ENCODE data around the gene C6orf132. TPM values are rescaled to one million over a fixed set of nuclear protein-coding genes. Genes with fewer than 3 reads are reported as not detected.

The C6orf132 gene
- total RNA-seq, 1 donor from 2014 or later, result 4.0 TPM

- H3K4me3 Mint-ChIP-seq (ENCODE audit: unreplicated experiment), result no peak overlapping the region
- H3K9me3 Mint-ChIP-seq (ENCODE audit: unreplicated experiment), result no peaks in the 10 kb centered on the region
- no peak for TF ChIP-seq CTCF (IDR thresholded peaks at IDR 0.05)
- DNase-seq (ENCODE audit: extremely low spot score, unreplicated experiment), result no peak
- H3K36me3 Mint-ChIP-seq (ENCODE audit: unreplicated experiment), result peaks cover 6% of the 10 kb centered on the region
- H3K4me1 Mint-ChIP-seq (ENCODE audit: unreplicated experiment), result peaks cover 21% of the 10 kb centered on the region
- H3K27ac Mint-ChIP-seq (ENCODE audit: unreplicated experiment), result no peak overlapping the region
- H3K27me3 Mint-ChIP-seq (ENCODE audit: unreplicated experiment), result peaks cover 1% of the 10 kb centered on the region
Observed at GRCh38 chr6:42103216-42103615, 39.2 kb downstream of the C6orf132 start.

- Mint-ChIP-seq H3K36me3 (ENCODE audit: unreplicated experiment) (peaks cover 2% of the 10 kb centered on the region), H3K27me3 (ENCODE audit: unreplicated experiment) (peaks cover 4% of the 10 kb centered on the region), H3K4me1 (ENCODE audit: unreplicated experiment) (peaks cover 21% of the 10 kb centered on the region), H3K9me3 (ENCODE audit: unreplicated experiment) (no peaks in the 10 kb centered on the region), H3K4me3 (ENCODE audit: unreplicated experiment) (no peak overlapping the region), H3K27ac (ENCODE audit: unreplicated experiment) (peak overlapping the region; percentile 21)
- DNase-seq (ENCODE audit: extremely low spot score, unreplicated experiment), result no peak
- no peak for TF ChIP-seq CTCF (IDR thresholded peaks at IDR 0.05)
Observed at GRCh38 chr6:42101186-42101657, 41.2 kb downstream of the C6orf132 start.

GRCh38 chr6:42100029-42100901 lies 42.2 kb downstream of the C6orf132 start:
- H3K9me3 Mint-ChIP-seq (ENCODE audit: unreplicated experiment), result no peaks in the 10 kb centered on the region
- no peak for TF ChIP-seq CTCF (IDR thresholded peaks at IDR 0.05)
- DNase-seq (ENCODE audit: extremely low spot score, unreplicated experiment), result no peak
- H3K4me1 Mint-ChIP-seq (ENCODE audit: unreplicated experiment), result peaks cover 21% of the 10 kb centered on the region
- H3K27ac Mint-ChIP-seq (ENCODE audit: unreplicated experiment), result peak overlapping the region; percentile 70
- peaks cover 4% of the 10 kb centered on the region for H3K27me3 Mint-ChIP-seq (ENCODE audit: unreplicated experiment)
- no peak overlapping the region for H3K4me3 Mint-ChIP-seq (ENCODE audit: unreplicated experiment)
- peaks cover 2% of the 10 kb centered on the region for H3K36me3 Mint-ChIP-seq (ENCODE audit: unreplicated experiment)

- Mint-ChIP-seq H3K27me3 (ENCODE audit: unreplicated experiment) (peaks cover 4% of the 10 kb centered on the region), H3K4me1 (ENCODE audit: unreplicated experiment) (peaks cover 21% of the 10 kb centered on the region), H3K4me3 (ENCODE audit: unreplicated experiment) (no peak overlapping the region), H3K36me3 (ENCODE audit: unreplicated experiment) (peaks cover 2% of the 10 kb centered on the region), H3K27ac (ENCODE audit: unreplicated experiment) (peak overlapping the region; percentile 70), H3K9me3 (ENCODE audit: unreplicated experiment) (no peaks in the 10 kb centered on the region)
- TF ChIP-seq CTCF (IDR thresholded peaks at IDR 0.05), result no peak
- DNase-seq (ENCODE audit: extremely low spot score, unreplicated experiment), result no peak
Observed at GRCh38 chr6:42099340-42100028, 42.9 kb downstream of the C6orf132 start.

Measured in osteocyte (in vitro differentiated cells).